ENCODE results near the gene SIT1.
"Not testable (repeated sequence)": the region's sequence is repeated elsewhere in the genome, so short reads cannot be mapped to it uniquely, and the experiment has no call there.

The SIT1 gene

GRCh38 chr9:35659340-35659739, 8.6 kb upstream of the SIT1 start:
- no peak for DNase-seq

DNA sequence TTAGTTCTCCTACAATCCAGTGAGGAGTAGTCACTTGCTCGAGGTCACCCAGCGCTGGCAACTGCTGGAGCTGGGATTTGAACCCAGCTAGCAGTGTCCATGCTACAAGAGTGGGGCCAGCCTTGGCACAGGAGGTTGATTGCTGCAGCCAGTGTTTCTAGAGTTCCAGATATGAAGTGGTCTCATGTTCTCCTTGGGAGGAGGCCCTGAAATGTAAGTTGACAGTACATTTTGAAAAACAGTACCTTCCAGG, 8.2 kb upstream of the SIT1 start:
- no peak for DNase-seq

GRCh38 chr9:35658137-35658967, 7.6 kb upstream of the SIT1 start, which contains the start of gene CCDC107:
CCDC107 (plus strand) TSS chr9:35658292; CDS start chr9:35658380, 88 bp downstream.
- DNase-seq: peak; percentile 74

- peak; percentile 87 for DNase-seq
Measured at GRCh38 chr9:35657546-35658136, 6.9 kb upstream of the SIT1 start, which contains the start of gene RMRP. RMRP (minus strand) TSS chr9:35658019.

- DNase-seq: no peak
Measured at GRCh38 chr9:35656831-35657545, 6.3 kb upstream of the SIT1 start.

DNA sequence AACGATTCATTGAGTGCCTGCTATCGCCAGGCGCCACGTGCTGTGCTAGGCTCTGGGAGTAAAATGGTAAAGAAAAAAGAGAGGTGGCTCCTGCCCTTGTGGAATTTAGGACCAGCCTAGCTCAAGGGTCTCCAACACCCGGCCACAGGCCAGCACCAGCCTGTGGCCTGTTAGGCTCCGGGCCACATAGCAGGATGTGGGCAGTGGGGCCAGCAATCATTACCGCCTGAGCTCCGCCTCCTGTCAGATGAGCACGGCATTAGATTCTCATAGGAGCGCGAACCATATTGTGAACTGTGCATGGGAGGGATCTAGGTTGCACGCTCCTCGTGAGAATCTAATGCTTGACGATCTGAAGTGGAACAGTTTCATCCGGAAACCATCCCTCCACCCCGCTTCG, 5.6 kb upstream of the SIT1 start:
- DNase-seq: no peak

GRCh38 chr9:35653611-35654010, 2.9 kb upstream of the SIT1 start:
- DNase-seq: no peak

DNA sequence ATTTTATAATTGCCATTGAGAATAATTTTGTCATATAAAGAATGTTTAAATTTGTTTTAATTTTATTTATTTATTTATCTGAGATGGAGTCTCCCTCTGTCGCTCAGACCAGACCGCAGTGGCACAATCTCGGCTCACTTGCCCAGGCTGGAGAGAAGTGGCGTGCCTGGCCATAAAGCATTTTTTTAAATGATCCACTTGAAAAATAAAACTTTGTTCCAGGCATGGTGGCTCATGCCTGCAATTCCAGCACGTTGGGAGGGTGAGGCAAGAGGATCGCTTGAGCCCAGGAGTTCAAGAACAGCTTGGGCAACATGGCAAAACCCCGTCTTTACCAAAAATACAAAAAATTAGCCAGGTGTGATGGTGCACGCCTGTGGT, 2.1 kb upstream of the SIT1 start:
- DNase-seq: no peak

DNA sequence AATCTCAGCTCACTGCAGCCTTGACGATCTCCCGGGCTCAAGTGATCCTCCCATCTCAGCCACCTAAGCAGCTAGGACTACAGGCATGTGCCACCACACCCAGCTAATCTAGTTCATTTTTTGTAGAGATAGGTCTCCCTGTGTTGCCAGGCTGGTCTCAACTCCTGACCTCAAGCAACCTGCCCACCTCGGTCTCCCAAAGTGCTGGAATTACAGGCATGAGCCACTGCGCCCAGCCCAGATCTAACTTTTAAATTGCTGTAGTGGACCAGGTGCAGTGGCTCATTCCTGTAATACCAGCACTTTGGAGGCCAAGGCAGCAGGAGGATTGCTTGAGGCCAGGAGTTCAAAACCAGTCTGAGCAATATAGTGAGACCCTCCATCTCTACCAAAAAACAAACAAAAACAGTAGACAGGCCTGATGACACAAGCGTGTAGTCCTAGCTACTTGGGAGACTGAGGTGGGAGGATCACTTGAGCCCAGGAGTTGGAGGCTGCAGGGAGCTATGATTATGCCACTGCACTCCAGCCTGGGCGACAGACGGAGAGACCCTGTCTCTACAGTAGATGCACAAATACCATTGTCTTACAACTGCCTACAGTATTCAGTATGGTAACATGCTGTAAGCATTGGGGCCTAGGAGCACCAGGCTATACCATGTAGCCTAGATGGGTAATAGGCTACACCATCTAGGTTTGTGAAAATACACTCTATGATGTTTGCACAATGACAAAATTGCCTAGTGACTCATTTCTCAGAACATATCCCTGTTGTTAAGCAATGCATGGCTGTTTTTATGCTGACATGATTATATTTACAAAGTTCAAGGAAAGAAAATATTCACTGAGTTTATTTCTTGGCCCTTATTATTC, 1.5 kb upstream of the SIT1 start:
- no peak for DNase-seq

GRCh38 chr9:35649431-35650340, 1.0 kb downstream of the SIT1 start:
- peak; percentile 15 for DNase-seq

DNA sequence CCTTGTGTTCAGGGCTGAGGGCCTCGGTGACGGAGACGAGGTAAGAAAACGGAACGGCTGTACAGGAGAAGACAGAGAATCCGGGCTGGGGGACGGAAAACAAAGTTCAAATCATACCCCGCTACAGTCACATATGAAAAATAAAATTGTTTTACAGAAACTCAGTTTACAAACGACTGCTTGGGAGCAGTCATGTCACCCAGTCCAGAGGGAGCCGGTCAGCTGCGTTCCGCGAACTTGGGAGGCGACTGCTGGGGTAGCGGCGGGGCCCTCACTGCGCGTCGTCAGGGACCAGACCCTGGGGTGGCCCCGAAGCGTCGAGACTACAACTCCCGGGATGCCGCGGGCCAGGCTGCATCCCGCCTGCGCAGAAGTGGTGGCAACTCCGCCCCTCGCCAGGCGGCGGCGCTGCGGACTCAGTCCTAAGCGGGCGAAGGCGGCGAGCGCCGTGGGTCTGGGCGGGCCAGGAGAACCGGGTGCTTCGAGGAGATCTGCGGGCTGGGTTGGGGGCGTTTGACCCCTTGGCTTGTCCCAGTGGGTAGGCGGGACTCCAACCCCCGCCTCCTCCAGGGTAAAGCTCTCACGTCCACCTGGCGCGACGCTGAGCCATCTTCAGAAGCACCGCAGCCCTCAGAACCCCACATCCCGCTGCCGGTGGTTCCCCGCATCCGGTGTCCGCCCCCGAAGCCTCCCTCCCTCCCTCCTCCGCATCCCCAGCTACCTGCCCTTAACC, 4.0 kb downstream of the SIT1 start:
- DNase-seq: peak; percentile 87

- no peak for DNase-seq
Measured at GRCh38 chr9:35646153-35646532, 4.6 kb downstream of the SIT1 start.

GRCh38 chr9:35645736-35646135, 5.0 kb downstream of the SIT1 start:
- DNase-seq: not testable (repeated sequence)

DNA sequence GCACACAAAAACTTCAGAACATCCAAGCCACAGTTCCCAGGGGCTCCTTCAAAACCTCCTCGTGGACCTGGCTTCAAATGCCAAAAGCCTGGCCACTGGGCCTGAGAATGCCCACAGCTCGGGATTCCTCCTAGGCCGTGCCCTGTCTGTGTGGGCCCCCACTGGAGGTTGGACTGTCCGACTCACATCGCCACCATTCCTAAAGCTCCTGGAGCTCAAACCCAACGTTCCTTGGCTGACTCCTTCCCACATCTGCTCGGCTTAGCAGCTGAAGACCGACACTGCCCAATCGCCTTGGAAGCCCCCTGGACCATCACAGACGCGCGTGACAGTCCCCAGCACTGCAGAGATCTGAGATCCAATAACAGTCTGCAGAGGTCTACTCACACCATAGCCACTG, 7.7 kb downstream of the SIT1 start:
- DNase-seq: no peak

GRCh38 chr9:35641478-35641877, 9.3 kb downstream of the SIT1 start:
- not testable (repeated sequence) for DNase-seq

GRCh38 chr9:35640431-35640830, 10.3 kb downstream of the SIT1 start:
- DNase-seq: not testable (repeated sequence)

- DNase-seq: no peak
Measured at GRCh38 chr9:35639631-35640030, 11.1 kb downstream of the SIT1 start.

DNA sequence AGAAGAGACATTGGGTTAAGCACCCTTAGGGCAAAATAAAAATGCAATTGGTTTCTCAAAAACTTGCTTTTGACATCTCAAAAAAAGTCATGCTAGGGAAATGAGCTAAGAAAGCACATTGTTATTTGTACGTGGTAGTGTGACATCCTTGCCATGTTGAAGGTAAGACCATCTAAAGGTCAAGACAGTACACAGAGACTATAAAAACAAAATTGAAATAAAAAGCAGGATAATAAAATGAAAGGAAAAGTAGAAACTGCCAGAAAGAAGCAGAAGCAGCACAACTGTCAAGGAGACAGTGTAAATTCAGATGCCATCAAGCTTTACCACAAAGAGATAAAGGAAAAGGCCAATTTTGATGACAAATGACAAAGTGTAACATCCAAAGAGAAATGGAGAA, 11.5 kb downstream of the SIT1 start:
- DNase-seq: not testable (repeated sequence)

DNA sequence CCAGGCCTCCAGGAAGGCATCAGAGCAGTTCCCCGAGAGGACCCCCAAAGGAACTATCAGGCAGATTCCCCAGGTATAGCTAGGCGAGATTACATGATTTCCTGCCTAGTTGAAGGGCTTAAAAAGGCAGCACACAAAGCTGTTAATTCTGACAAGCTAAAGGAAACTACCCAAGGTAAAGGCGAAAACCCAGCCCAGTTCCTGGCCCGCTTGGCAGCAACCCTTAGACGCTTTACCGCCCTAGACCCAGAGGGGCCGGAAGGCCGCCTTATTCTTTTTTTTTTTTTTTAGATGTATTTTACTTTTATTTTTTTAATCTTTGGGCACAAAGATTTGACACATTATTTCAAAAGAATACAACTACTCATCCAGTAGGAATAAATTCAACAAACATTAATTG, 12.0 kb downstream of the SIT1 start:
- DNase-seq: not testable (repeated sequence)

DNA sequence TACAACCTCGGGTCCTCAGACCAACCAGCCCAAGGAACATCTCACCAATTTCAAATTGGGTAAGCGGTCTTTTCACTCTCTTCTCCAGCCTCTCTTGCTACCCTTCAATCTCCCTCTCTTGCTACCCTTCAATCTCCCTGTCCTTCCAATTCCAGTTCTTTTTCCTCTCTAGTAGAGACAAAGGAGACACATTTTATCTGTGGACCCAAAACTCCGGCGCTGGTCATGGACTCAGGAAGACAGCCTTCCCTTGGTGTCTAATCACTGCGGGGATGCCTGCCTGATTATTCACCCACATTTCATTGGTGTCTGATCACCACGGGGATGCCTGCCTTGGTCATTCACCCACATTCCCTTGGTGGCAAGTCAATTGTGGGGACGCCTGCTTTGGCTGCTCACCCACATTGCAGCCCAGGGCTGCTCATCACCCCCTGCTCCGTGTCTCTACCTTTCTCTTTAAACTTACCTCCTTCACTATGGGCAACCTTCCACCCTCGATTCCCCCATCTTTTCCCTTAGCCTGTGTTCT, 13.2 kb downstream of the SIT1 start:
- not testable (repeated sequence) for DNase-seq

- not testable (repeated sequence) for DNase-seq
Measured at GRCh38 chr9:35636877-35637246, 13.9 kb downstream of the SIT1 start.

All from effector CD8-positive, alpha-beta T cell (primary cell).